Gastrocnemius medialis (tissue), 4 donors: Measurements from ENCODE around the gene DGKZ. TPM values are rescaled to one million over a fixed set of nuclear protein-coding genes. Genes with fewer than 3 reads are reported as not detected.

Experiments used
- ATAC-seq, 2 donors: fragments of 150-250 bp; one replicate each; pipeline ENCODE4 v1.9.1; 2016
- DNase-seq, 2 donors: peaks; one replicate each; pipeline ENCODE4 v3.0.0-alpha.2; 2019
- H3K27ac ChIP-seq, 4 donors: fragments of 200-600 bp; sonication (generic); 1 replicate in 1 of 4; 2 replicates in 3 of 4; pipeline ENCODE4 v1.5.1; 2016 to 2018; ENCODE audit warnings: mild to moderate bottlenecking in 2 of 4, moderate library complexity in 1 of 4
- H3K27me3 ChIP-seq, 3 donors: fragments of 200-600 bp; sonication (generic) in 2 of 3; 1 replicate in 1 of 3; 2 replicates in 2 of 3; pipeline versions ENCODE4 v1.5.1 to v1.6.0; 2016 to 2019; ENCODE audit warnings: mild to moderate bottlenecking in 1 of 3, moderate library complexity in 1 of 3
- H3K36me3 ChIP-seq, 2 donors: fragments of 200-600 bp; sonication (generic) in 1 of 2; one replicate each; pipeline ENCODE4 v1.5.1; 2017 to 2018
- H3K4me1 ChIP-seq, 2 donors: fragments of 200-600 bp; sonication (generic) in 1 of 2; one replicate each; pipeline ENCODE4 v1.5.1; 2016 to 2017; ENCODE audit warnings: mild to moderate bottlenecking in 2 of 2
- H3K4me3 ChIP-seq, 4 donors: fragments of 200-600 bp; sonication (generic) in 3 of 4; 1 replicate in 1 of 4; 2 replicates in 3 of 4; pipeline ENCODE4 v1.5.1; 2016 to 2019; ENCODE audit warnings: mild to moderate bottlenecking in 2 of 4
- H3K9me3 ChIP-seq, 3 donors: fragments of 200-600 bp; sonication (generic) in 2 of 3; 1 replicate in 1 of 3; 2 replicates in 2 of 3; pipeline ENCODE4 v1.5.1; 2016 to 2019
- POLR2A ChIP-seq, 2 donors: fragments of 450-650 bp; IDR thresholded peaks; one replicate each; pipeline ENCODE4 v1.6.1; 2017; ENCODE audit warnings: antibody characterized with exemption in 2 of 2, mild to moderate bottlenecking in 2 of 2, moderate library complexity in 2 of 2
- in situ Hi-C, 4 donors: fragments of 200-750 bp; cut with MboI; loops; one replicate each; pipeline versions ENCODE4 v1.15.0 to v1.8.0; 2017; ENCODE audit warnings: low sequenced_read_pairs in 4 of 4
- intact Hi-C: fragments of 100-400 bp; cut with DNase I; formaldehyde crosslinking; loops from one replicate; pipeline ENCODE4 v1.15.1; 2023; ENCODE audit warnings: low total_unique reads
- total RNA-seq, 4 donors: library from RNA; depleted of rRNA; stranded (reverse); fragments of >200 nt; gene quantifications; one replicate each; pipeline versions ENCODE4 v1.1.0 to v1.2.3, GENCODE V29; 2016
- TF ChIP-seq, protein P1 (sequence below), 5 experiments: fragments of 450-650 bp in 3 of 5; fragments of 200-600 bp in 2 of 5; sonication (generic) in 2 of 5; IDR thresholded peaks in 4 of 5; conservative IDR thresholded peaks in 1 of 5; 1 replicate in 4 of 5; 2 replicates in 1 of 5; pipeline ENCODE4 v1.5.1; 2016 to 2019; ENCODE audit warnings: antibody characterized with exemption in 5 of 5, mild to moderate bottlenecking in 3 of 5, moderate library complexity in 3 of 5

Gene DGKZ
- total RNA-seq, 4 donors from 2014 or later, result 127 to 155 (median 131) TPM

DNA sequence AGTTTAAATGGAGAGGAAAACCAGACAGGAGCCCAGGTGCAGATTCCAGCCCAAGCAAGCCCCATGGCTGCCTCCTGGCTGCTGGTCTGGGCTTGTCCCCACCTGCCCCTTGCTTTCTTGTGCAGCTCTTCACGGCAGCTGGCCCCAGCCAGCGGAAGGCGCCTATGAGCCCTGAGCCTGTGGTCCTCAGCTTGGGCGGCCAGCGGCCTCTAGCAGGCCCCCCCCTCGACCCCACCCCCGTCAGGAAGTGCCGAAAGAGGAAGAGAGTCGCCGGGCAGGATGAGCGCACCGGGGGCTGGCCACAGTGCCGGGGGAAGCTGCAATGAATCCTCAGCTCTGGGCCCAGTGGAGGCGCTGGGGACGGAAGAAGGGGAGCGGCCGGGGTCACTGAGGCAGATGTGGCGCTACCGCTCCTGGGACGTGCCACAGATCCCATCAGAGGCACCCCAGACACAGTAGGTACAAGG lies 2.1 kb upstream of the DGKZ start:
- in situ Hi-C loops (no loop called here), intact Hi-C loops (loop anchor here (10.0 kb wide), 1 partner anchor 220 kb away; the partner anchor contains the start of gene PHF21A)
- H3K4me1 ChIP-seq, result peaks cover 17 to 24% of the 10 kb centered on the region in 2 donors
- no peak for DNase-seq
- no peak for ATAC-seq
- no peaks in the 10 kb centered on the region for H3K9me3 ChIP-seq
- H3K27ac ChIP-seq, result peak overlapping the region; percentile 54 to 72 (median 70)
- H3K4me3 ChIP-seq, result peak overlapping the region; percentile 38 to 54 (median 49)
- TF ChIP-seq, protein P1, sequence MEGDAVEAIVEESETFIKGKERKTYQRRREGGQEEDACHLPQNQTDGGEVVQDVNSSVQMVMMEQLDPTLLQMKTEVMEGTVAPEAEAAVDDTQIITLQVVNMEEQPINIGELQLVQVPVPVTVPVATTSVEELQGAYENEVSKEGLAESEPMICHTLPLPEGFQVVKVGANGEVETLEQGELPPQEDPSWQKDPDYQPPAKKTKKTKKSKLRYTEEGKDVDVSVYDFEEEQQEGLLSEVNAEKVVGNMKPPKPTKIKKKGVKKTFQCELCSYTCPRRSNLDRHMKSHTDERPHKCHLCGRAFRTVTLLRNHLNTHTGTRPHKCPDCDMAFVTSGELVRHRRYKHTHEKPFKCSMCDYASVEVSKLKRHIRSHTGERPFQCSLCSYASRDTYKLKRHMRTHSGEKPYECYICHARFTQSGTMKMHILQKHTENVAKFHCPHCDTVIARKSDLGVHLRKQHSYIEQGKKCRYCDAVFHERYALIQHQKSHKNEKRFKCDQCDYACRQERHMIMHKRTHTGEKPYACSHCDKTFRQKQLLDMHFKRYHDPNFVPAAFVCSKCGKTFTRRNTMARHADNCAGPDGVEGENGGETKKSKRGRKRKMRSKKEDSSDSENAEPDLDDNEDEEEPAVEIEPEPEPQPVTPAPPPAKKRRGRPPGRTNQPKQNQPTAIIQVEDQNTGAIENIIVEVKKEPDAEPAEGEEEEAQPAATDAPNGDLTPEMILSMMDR (IDR thresholded peaks at IDR 0.05 in 4 of 5, conservative IDR thresholded peaks at IDR 0.05 in 1 of 5), result no peak
- peak in 1 of 2 donors; percentile 47 for TF ChIP-seq POLR2A (IDR thresholded peaks at IDR 0.05)
- no peaks in the 10 kb centered on the region for H3K27me3 ChIP-seq
- no peaks in the 10 kb centered on the region for H3K36me3 ChIP-seq

DNA sequence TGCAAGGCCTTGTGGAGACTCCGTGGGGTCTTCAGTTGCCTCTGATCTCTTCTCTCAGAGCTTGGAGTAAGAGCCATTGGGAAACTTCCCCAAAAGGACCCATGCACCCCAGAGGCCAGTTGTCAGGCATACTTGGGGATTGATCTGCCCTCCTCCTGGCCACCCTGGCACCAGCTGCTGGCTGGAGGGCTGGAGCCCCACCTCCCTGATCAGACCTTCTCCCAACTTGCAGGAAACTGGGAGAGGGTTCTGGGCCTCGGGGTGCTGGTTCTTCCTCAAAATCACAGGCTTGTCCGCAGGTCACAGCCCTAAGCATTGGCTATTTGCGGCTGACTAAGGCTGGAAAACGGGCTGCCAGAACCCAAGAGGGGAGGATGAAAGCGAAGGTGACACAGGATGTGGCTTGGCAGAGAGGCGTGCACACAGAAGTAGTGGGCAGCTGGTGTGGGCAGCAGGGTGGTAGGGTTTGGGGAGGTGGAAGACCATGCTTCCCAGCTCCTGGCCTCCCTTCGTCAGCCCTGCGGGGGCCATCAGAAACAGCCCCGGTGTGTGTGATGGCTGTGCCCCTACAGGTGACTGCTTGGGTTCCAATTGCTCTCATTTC lies 1.3 kb upstream of the DGKZ start:
- H3K27me3 ChIP-seq, result no peaks in the 10 kb centered on the region
- intact Hi-C loops (loop anchor here (10.0 kb wide), 1 partner anchor 221 kb away; the partner anchor contains the start of gene PHF21A), in situ Hi-C loops (no loop called here)
- H3K4me3 ChIP-seq, result peak overlapping the region; percentile 38 to 54 (median 49)
- no peaks in the 10 kb centered on the region for H3K9me3 ChIP-seq
- ATAC-seq (no peak), DNase-seq (no peak)
- TF ChIP-seq, protein P1 (IDR thresholded peaks at IDR 0.05 in 4 of 5, conservative IDR thresholded peaks at IDR 0.05 in 1 of 5), result no peak
- TF ChIP-seq POLR2A (IDR thresholded peaks at IDR 0.05), result no peak
- no peaks in the 10 kb centered on the region for H3K36me3 ChIP-seq
- H3K27ac ChIP-seq, result peak overlapping the region; percentile 54 to 72 (median 70)
- peaks cover 11 to 21% of the 10 kb centered on the region in 2 donors for H3K4me1 ChIP-seq

DNA sequence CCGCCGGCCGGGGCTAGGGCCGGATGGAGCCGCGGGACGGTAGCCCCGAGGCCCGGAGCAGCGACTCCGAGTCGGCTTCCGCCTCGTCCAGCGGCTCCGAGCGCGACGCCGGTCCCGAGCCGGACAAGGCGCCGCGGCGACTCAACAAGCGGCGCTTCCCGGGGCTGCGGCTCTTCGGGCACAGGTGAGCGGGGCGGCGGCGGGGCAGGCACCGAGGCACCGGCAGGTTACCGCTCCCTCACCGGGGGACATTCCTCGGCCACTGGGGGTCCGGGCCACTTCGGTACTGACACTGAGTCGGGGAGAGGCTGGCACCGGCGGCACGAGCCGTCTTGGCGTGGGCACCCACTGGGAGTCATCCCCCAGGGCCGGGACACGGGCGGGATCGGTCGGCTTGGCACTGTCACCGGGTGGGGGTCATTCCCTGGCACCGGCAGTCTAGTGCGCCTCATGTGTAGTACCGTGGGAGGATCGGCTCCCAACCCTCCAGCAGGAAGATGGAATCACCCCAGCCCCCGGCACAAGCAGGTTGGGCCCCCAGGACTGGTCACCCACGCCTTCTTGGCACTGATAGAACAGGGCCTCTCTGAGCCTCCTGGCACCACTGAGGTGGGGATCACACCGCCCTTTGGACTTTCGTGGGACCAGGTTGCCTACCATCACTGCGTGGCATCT lies 511 bp downstream of the DGKZ start:
- Histone ChIP-seq H3K9me3 (no peaks in the 10 kb centered on the region), H3K36me3 (no peaks in the 10 kb centered on the region), H3K27me3 (no peaks in the 10 kb centered on the region), H3K27ac (peak overlapping the region; percentile 60 to 79 (median 74)), H3K4me3 (peak overlapping the region; percentile 68 to 82 (median 75)), H3K4me1 (peaks cover 22 to 37% of the 10 kb centered on the region in 2 donors)
- ATAC-seq (peak; percentile 0 to 15), DNase-seq (peak in 1 of 2 donors; percentile 37)
- intact Hi-C loops (loop anchor here (1.0 to 10.0 kb wide), 2 partner anchors 16 to 223 kb away; partner anchors contain the start of gene PHF21A), in situ Hi-C loops (no loop called here)
- no peak for TF ChIP-seq POLR2A (IDR thresholded peaks at IDR 0.05)
- TF ChIP-seq, protein P1 (IDR thresholded peaks at IDR 0.05 in 4 of 5, conservative IDR thresholded peaks at IDR 0.05 in 1 of 5), result no peak

DNA sequence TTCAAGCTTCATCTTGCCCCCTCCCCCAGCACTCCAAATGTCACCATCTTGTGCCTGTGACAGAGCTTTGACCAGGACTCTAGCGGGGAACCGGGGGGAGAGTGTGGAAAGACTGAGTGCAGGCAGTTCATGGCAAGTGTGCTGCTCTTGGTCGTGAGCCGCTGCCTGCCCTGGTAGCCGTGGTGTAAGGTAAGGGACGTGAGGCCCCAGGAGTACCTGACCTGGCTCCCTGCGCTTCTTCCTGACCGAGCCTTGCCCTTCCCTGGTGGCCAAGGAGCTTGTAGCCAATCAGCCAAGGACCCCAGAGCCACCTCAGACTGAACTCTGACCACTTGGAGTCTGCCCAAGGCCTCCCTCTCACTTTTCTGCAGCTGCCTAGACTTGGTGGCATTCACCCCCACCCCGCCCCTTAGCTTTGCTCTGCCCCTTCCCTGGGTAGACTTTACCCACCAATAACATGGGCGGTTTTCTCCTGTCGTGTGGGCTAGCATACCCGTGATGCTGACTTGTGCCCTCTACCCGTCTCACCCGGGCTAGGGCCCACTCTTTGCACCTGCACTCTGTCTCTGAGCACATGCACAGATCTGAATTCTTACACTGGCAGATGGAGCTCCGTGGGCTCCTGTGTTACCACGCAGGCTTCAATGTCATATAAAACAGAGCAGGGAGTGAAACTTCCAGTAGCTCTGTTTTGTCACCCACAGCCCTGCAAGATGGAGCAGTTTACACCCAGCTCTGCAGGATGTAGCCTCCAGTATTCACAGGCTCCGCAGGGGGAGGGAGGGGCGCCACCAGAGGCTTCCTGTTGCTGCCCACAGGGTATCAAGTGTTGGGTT lies 1.5 kb downstream of the DGKZ start:
- H3K27me3 ChIP-seq, result no peaks in the 10 kb centered on the region
- TF ChIP-seq POLR2A (IDR thresholded peaks at IDR 0.05), result no peak
- TF ChIP-seq, protein P1 (IDR thresholded peaks at IDR 0.05 in 4 of 5, conservative IDR thresholded peaks at IDR 0.05 in 1 of 5), result no peak
- intact Hi-C loops (loop anchor here (10.0 kb wide), 1 partner anchor 224 kb away; the partner anchor contains the start of gene PHF21A), in situ Hi-C loops (no loop called here)
- no peaks in the 10 kb centered on the region for H3K36me3 ChIP-seq
- DNase-seq (no peak), ATAC-seq (no peak)
- H3K4me3 ChIP-seq, result peak overlapping the region; percentile 68 to 82 (median 75)
- peaks cover 23 to 37% of the 10 kb centered on the region in 2 donors for H3K4me1 ChIP-seq
- no peaks in the 10 kb centered on the region for H3K9me3 ChIP-seq
- peak overlapping the region in 2 of 4 donors; percentile 60 to 79 for H3K27ac ChIP-seq
